ENCODE results near the gene MUC16. TPM values are rescaled to one million over a fixed set of nuclear protein-coding genes. Genes with fewer than 3 reads are reported as not detected.
A peak's percentile ranks its signal among the peaks of the same experiment; 100 is the strongest.
"Not testable (repeated sequence)": the region's sequence is repeated elsewhere in the genome, so short reads cannot be mapped to it uniquely, and the experiment has no call there.

Gene MUC16
- total RNA-seq, 1 experiment from 2014 or later: 0.04 TPM

DNA sequence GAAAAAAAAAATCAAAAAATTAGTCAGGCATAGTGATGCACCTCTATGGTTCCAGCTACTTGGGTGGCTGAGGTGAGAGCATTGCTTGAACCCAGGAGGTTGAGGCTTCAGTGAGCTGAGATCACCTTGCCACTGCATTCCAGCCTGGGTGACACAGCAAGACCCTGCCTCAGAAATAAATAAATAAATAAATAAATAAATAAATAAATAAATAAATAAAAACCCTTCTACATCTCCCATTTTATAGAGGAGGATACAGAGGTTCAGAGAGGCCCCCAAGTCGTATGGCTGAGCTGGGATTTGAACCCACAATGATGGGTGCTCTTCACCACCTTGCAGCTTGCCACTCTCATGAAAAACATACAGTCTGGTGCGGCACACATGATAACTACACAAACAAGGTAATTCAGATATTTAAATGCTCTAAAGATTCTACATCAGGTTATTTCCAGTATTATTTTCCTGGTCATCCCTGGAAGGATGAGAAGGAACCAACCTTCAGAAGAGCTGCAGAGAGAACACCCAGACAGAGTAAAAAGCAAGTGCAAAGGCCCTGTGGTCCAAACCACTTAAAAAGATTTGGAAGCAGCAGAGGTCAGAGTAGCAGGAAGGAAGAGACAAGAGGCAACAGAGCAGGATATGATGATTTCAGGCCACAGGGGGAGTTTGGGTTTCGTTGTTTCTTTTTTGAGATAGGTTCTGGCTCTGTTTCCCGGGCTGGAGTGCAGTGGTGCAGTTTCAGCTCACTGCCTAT, 47.5 kb upstream of the MUC16 start (continued):
- TF ChIP-seq, protein P1, sequence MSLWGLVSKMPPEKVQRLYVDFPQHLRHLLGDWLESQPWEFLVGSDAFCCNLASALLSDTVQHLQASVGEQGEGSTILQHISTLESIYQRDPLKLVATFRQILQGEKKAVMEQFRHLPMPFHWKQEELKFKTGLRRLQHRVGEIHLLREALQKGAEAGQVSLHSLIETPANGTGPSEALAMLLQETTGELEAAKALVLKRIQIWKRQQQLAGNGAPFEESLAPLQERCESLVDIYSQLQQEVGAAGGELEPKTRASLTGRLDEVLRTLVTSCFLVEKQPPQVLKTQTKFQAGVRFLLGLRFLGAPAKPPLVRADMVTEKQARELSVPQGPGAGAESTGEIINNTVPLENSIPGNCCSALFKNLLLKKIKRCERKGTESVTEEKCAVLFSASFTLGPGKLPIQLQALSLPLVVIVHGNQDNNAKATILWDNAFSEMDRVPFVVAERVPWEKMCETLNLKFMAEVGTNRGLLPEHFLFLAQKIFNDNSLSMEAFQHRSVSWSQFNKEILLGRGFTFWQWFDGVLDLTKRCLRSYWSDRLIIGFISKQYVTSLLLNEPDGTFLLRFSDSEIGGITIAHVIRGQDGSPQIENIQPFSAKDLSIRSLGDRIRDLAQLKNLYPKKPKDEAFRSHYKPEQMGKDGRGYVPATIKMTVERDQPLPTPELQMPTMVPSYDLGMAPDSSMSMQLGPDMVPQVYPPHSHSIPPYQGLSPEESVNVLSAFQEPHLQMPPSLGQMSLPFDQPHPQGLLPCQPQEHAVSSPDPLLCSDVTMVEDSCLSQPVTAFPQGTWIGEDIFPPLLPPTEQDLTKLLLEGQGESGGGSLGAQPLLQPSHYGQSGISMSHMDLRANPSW (CRISPR knock-in tag; conservative IDR thresholded peaks at IDR 0.05; ENCODE audit: low read depth): no peak
- TF ChIP-seq OVOL2 (CRISPR knock-in tag; IDR thresholded peaks at IDR 0.05; ENCODE audit: borderline replicate concordance) (no peak), TEAD4 (CRISPR knock-in tag; IDR thresholded peaks at IDR 0.05) (no peak), NFE2L1 (CRISPR knock-in tag; IDR thresholded peaks at IDR 0.05) (no peak)
- TF ChIP-seq, protein P2, sequence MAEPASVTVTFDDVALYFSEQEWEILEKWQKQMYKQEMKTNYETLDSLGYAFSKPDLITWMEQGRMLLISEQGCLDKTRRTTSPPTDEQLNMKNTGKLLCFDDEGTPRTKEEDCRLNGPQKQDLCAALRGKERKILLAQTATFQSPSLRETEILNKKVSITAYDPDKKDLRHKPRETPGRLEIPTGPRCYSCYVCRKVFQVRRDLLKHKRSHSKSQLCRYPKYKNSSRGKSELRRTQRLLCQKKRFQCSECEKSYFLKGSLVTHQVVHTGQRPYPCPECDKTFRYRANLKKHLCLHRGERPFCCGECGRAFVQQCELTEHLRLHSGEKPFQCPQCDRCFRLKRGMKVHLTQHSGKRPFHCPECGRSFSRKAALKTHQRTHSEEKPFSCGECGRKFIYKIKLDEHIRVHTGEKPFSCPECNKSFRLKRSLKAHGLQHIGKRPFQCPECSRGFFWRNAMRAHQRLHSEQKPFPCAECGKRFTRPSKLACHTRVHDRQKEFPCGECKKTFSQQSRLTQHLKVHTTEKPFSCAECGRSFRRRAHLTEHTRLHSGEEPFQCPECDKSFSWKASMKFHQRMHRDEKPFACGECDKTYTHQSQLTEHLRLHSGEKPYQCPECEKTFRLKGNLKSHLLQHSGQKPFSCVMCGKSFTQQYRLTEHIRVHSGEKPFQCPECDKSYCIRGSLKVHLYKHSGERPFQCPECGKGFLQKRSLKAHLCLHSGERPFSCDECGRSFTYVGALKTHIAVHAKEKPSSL (CRISPR knock-in tag; conservative IDR thresholded peaks at IDR 0.05): no peak
- TF ChIP-seq, protein P3, sequence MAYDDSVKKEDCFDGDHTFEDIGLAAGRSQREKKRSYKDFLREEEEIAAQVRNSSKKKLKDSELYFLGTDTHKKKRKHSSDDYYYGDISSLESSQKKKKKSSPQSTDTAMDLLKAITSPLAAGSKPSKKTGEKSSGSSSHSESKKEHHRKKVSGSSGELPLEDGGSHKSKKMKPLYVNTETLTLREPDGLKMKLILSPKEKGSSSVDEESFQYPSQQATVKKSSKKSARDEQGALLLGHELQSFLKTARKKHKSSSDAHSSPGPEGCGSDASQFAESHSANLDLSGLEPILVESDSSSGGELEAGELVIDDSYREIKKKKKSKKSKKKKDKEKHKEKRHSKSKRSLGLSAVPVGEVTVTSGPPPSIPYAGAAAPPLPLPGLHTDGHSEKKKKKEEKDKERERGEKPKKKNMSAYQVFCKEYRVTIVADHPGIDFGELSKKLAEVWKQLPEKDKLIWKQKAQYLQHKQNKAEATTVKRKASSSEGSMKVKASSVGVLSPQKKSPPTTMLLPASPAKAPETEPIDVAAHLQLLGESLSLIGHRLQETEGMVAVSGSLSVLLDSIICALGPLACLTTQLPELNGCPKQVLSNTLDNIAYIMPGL (CRISPR knock-in tag; IDR thresholded peaks at IDR 0.05): no peak
- TF ChIP-seq, protein P4, sequence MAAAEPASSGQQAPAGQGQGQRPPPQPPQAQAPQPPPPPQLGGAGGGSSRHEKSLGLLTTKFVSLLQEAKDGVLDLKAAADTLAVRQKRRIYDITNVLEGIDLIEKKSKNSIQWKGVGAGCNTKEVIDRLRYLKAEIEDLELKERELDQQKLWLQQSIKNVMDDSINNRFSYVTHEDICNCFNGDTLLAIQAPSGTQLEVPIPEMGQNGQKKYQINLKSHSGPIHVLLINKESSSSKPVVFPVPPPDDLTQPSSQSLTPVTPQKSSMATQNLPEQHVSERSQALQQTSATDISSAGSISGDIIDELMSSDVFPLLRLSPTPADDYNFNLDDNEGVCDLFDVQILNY (CRISPR knock-in tag; IDR thresholded peaks at IDR 0.05): no peak

DNA sequence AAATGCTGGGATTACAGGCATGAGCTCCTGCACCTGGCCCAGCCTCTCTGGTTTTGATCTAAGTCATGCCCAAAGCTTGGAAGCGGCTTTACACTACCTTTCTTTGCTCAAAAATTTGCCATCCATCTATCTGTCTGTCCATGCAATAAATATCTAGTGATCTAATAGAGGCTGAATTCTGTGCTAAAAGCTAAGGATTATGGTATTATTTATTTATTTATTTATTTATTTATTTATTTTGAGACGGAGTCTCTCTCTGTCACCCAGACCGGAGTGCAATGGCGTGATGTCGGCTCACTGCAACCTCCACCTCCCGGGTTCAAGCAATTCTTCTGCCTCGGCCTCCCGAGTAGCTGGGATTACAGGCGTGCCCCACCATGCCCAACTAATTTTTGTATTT, 45.9 kb upstream of the MUC16 start:
- POLR2A ChIA-PET: interaction anchor here (0.5 to 0.8 kb wide), 2 partner anchors 15 to 434 kb away, joined by 3 read pairs; no protein-coding TSS in a partner anchor

DNA sequence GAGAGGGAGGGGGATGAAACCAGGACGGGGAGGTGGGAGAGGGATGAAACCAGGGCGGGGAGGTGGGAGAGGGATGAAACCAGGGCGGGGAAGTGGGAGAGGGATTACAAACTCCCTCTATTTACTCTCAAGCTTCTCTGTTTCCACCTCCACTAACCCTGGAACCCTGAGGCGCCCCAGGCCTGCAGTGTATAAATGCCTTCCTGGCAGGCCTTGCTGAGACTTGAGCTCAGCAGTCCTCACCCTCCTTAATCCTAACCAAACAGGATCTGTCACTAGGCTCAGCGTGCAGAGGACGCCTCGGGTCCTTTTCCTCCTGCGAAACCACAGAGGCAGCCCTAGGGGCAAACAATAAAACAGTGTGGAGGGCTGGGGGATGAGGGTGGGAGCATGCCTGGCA, 44.6 kb upstream of the MUC16 start:
- Mint-ChIP-seq H3K9me3 (peaks cover 12% of the 10 kb centered on the region), H3K27ac (no peak overlapping the region; the same call in 1 of the 2 replicates), H3K4me1 (peaks cover 23% of the 10 kb centered on the region), H3K27me3 (ENCODE audit: low read depth) (peaks cover 4% of the 10 kb centered on the region; the same call in 1 of the 2 replicates), H3K4me3 (no peak overlapping the region), H3K36me3 (peaks cover 7% of the 10 kb centered on the region; the same call in 1 of the 2 replicates)
- ATAC-seq (peak; percentile 84), DNase-seq (ENCODE audit: low spot score) (peak; percentile 19)
- CTCF ChIA-PET: interaction anchor here (0.7 to 1.2 kb wide), 6 partner anchors 11 to 422 kb away, joined by 3 to 4 read pairs (median 3); partner anchors contain the start of gene ACTL9
- POLR2A ChIA-PET: interaction anchor here (0.6 kb wide), 2 partner anchors 15 to 24 kb away, joined by 3 to 6 read pairs; no protein-coding TSS in a partner anchor
- TF ChIP-seq, protein P5, sequence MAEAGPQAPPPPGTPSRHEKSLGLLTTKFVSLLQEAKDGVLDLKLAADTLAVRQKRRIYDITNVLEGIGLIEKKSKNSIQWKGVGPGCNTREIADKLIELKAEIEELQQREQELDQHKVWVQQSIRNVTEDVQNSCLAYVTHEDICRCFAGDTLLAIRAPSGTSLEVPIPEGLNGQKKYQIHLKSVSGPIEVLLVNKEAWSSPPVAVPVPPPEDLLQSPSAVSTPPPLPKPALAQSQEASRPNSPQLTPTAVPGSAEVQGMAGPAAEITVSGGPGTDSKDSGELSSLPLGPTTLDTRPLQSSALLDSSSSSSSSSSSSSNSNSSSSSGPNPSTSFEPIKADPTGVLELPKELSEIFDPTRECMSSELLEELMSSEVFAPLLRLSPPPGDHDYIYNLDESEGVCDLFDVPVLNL (CRISPR knock-in tag; IDR thresholded peaks at IDR 0.05; ENCODE audit: borderline replicate concordance, low read depth): no peak
- TF ChIP-seq ZNF317 (CRISPR knock-in tag; IDR thresholded peaks at IDR 0.05; ENCODE audit: borderline replicate concordance, low read depth) (no peak), ZNF416 (CRISPR knock-in tag; IDR thresholded peaks at IDR 0.05) (no peak), CREM (CRISPR knock-in tag; IDR thresholded peaks at IDR 0.05) (no peak), NFATC4 (CRISPR knock-in tag; IDR thresholded peaks at IDR 0.05) (no peak), CREB1 (CRISPR knock-in tag; IDR thresholded peaks at IDR 0.05) (no peak)
- TF ChIP-seq, protein P6, sequence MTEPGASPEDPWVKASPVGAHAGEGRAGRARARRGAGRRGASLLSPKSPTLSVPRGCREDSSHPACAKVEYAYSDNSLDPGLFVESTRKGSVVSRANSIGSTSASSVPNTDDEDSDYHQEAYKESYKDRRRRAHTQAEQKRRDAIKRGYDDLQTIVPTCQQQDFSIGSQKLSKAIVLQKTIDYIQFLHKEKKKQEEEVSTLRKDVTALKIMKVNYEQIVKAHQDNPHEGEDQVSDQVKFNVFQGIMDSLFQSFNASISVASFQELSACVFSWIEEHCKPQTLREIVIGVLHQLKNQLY (CRISPR knock-in tag; IDR thresholded peaks at IDR 0.05): no peak
- TF ChIP-seq, protein P7, sequence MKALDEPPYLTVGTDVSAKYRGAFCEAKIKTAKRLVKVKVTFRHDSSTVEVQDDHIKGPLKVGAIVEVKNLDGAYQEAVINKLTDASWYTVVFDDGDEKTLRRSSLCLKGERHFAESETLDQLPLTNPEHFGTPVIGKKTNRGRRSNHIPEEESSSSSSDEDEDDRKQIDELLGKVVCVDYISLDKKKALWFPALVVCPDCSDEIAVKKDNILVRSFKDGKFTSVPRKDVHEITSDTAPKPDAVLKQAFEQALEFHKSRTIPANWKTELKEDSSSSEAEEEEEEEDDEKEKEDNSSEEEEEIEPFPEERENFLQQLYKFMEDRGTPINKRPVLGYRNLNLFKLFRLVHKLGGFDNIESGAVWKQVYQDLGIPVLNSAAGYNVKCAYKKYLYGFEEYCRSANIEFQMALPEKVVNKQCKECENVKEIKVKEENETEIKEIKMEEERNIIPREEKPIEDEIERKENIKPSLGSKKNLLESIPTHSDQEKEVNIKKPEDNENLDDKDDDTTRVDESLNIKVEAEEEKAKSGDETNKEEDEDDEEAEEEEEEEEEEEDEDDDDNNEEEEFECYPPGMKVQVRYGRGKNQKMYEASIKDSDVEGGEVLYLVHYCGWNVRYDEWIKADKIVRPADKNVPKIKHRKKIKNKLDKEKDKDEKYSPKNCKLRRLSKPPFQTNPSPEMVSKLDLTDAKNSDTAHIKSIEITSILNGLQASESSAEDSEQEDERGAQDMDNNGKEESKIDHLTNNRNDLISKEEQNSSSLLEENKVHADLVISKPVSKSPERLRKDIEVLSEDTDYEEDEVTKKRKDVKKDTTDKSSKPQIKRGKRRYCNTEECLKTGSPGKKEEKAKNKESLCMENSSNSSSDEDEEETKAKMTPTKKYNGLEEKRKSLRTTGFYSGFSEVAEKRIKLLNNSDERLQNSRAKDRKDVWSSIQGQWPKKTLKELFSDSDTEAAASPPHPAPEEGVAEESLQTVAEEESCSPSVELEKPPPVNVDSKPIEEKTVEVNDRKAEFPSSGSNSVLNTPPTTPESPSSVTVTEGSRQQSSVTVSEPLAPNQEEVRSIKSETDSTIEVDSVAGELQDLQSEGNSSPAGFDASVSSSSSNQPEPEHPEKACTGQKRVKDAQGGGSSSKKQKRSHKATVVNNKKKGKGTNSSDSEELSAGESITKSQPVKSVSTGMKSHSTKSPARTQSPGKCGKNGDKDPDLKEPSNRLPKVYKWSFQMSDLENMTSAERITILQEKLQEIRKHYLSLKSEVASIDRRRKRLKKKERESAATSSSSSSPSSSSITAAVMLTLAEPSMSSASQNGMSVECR (CRISPR knock-in tag; IDR thresholded peaks at IDR 0.05; ENCODE audit: borderline replicate concordance): no peak

More for the DNA sequence above, 45.9 kb upstream of the MUC16 start:
- peaks cover 12% of the 10 kb centered on the region for H3K9me3 Mint-ChIP-seq
- peaks cover 23% of the 10 kb centered on the region for H3K4me1 Mint-ChIP-seq
- DNase-seq (ENCODE audit: low spot score); ATAC-seq; H3K27ac Mint-ChIP-seq; H3K36me3 Mint-ChIP-seq; H3K4me3 Mint-ChIP-seq; H3K27me3 Mint-ChIP-seq (ENCODE audit: low read depth): not testable (repeated sequence)
- CTCF ChIA-PET: interaction anchor here (2.0 kb wide), 1 partner anchor 475 kb away, joined by 9 read pairs; no protein-coding TSS in a partner anchor
